Body of pancreas (tissue), 4 donors: Measurements from ENCODE around the gene AP5B1.

Experiments used
- POLR2A ChIP-seq, 3 donors: fragments of 450-650 bp; IDR thresholded peaks; one replicate each; pipeline ENCODE4 v1.6.1; 2016; ENCODE audit warnings: antibody characterized with exemption in 3 of 3, mild to moderate bottlenecking in 2 of 3
- TF ChIP-seq, protein P1 (sequence below), 7 experiments: fragments of 450-650 bp in 4 of 7; fragments of 200-600 bp in 3 of 7; sonication (generic) in 3 of 7; IDR thresholded peaks; one replicate each; pipeline ENCODE4 v1.5.1; 2016 to 2019; ENCODE audit warnings: antibody characterized with exemption in 7 of 7

DNA sequence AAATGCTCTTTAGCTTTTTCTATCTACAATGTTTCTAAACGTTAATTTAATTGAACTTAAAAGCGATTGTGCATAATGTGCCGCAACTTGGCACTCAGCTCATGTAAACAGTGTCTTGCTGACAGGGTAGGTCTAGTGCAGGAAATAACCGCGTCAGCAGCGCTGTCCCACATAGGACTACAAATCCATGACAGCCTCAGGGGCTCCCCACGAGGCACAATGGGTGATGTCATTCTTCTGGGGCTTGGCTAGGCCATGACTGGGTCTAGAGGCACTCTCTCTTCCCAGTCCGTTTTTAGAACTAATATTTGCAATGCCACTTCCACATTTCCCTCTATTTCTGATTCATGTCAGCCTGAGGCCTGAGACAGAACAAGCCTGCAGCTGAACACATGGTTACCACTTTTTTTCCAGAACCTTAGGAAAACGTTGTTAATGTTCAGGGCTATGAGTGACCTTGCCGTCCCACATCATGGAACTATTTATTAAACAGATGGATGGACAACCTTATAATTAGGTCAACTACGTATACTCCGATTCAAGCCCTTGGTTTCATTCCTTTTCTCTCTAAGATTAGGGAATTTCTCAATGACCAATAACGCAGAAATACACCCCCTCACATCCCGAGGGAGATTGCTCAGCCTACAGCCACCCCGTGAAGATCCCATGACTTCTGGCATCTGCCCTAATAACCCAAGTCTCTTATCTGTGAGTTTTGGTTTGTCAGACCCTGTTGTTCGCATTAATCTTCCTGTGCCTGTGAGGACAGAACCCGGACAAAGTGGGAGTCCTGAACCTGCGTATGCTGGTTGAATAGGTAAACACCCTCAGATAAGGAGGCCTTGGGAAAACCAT, 33.6 kb upstream of the AP5B1 start:
- TF ChIP-seq, protein P1, sequence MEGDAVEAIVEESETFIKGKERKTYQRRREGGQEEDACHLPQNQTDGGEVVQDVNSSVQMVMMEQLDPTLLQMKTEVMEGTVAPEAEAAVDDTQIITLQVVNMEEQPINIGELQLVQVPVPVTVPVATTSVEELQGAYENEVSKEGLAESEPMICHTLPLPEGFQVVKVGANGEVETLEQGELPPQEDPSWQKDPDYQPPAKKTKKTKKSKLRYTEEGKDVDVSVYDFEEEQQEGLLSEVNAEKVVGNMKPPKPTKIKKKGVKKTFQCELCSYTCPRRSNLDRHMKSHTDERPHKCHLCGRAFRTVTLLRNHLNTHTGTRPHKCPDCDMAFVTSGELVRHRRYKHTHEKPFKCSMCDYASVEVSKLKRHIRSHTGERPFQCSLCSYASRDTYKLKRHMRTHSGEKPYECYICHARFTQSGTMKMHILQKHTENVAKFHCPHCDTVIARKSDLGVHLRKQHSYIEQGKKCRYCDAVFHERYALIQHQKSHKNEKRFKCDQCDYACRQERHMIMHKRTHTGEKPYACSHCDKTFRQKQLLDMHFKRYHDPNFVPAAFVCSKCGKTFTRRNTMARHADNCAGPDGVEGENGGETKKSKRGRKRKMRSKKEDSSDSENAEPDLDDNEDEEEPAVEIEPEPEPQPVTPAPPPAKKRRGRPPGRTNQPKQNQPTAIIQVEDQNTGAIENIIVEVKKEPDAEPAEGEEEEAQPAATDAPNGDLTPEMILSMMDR (IDR thresholded peaks at IDR 0.05) = no peak
- no peak for TF ChIP-seq POLR2A (IDR thresholded peaks at IDR 0.05)
